GM13977 (cell line): ENCODE data around the gene KCNG2.

ENCODE experiments used
- DNase-seq: peaks from one replicate; pipeline ENCODE4 v3.0.0; 2012; ENCODE audit warnings: low spot score
- CTCF ChIP-seq: IDR thresholded peaks from 2 replicates; pipeline ENCODE4 v1.5.1; 2012; ENCODE audit warnings: mild to moderate bottlenecking, control low read depth; ENCODE audit not compliant: insufficient read depth; ENCODE audit errors: extremely low read depth, missing control alignments
- in situ Hi-C: fragments of 300-500 bp; cut with MboI; formaldehyde crosslinking; loops from one replicate; pipeline ENCODE4 v1.12.0; 2022; ENCODE audit warnings: low sequenced_read_pairs, low pct_unique_long_range_greater_than_20kb, mixed read lengths, inconsistent platforms; ENCODE audit not compliant: unreplicated experiment

Gene KCNG2

GRCh38 chr18:79935499-79935898 lies 137.8 kb downstream of the KCNG2 start:
- TF ChIP-seq CTCF, result no peak
- in situ Hi-C loops, result no loop called here
- no peak for DNase-seq

DNA sequence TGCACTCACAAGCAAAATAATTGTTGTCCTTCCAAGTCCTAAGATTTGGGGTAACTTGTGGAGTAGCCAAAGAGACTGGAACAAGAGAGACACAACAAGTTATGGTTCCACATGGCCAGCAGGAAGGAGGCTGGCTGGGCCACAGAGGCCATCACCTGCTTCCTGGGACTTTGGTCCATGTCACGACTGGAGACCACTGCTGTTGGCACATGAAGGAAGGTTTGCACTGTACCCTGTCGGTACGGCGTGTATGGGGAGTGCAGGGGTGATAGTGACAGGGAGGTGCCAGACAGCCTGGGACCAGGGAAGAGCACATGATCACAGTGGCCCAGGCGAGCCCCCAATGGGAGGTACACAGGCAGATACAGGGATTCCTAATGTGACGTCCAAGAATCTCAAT lies 138.2 kb downstream of the KCNG2 start:
- no peak for DNase-seq
- in situ Hi-C loops, result no loop called here
- no peak for TF ChIP-seq CTCF

GRCh38 chr18:79936641-79937040 lies 138.9 kb downstream of the KCNG2 start:
- no peak for DNase-seq
- TF ChIP-seq CTCF, result no peak
- in situ Hi-C loops, result no loop called here

DNA sequence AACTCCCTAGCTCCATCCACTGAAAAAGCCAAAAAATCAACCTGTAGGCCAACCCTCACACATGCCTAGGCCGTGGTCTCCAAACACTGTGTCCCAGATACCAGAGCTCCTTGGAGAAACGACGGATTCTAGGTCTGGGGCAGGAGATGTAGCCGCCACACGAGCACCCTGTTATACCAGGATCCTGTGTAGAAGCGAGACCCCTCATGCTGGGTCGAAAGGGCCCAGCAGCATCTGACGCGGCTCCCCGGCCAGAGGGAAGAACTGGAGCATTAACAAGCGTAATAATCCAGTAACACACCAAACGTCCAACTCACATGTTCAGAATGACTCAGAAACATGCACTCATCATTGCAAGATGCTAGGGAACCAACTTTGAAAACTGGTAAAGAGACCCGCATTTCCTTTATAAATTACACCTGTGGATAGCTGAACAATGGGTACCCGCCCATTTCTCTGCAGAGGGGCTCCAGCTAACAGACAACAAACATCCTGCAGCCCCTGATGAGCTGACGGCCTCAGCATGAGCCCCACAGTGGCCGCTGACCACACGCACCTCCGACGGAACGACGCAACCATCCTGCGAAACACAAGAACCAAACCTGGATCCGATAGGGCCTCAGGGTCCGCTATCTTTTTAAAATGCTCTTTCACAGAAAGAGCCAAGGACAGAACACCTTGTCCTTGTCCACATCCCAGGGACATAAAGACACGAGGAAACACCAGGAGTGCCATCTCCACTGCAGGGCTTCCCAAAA lies 139.5 kb downstream of the KCNG2 start:
- no peak for DNase-seq
- TF ChIP-seq CTCF, result no peak
- in situ Hi-C loops, result no loop called here

DNA sequence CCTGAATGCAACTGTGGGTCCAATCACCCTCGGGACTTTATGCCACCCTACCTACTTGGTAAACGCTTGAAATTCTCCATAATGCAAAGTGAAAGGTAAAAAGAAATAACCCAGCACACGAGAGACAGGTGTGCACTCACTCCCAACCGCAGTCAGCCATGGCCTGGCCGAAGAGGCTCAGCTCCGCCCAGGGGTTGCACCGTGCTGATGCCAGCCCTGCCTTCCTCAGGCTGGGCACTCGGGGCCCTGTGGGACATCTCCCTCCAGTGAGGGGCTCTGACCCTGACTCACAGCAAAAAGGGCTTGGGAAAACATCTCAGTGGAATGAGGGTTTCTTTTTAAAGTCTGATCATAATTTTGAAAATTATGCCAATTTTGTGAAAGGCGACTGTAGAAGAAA lies 140.5 kb downstream of the KCNG2 start:
- in situ Hi-C loops, result no loop called here
- no peak for TF ChIP-seq CTCF
- DNase-seq, result no peak

DNA sequence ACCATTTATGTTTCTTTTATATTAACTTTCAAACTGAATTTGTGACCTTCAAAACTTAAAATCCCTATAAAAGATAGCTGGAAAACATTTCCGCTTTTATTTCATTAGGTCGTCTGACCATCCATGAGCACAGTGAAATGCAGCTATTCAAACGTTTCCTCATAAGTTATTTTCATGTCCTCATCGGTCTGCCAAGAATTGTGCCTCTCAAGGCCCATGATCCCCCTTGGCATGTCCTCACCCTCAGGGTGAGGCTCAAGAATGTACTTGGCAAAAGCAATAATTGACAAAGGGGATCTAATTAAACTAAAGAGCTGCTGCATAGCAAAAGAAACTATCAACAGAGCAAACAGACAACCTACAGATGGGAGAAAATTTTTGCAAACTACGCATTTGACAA lies 141.4 kb downstream of the KCNG2 start:
- no peak for TF ChIP-seq CTCF
- DNase-seq, result no peak
- in situ Hi-C loops, result no loop called here
